AG08396 (cell line): ENCODE data around the gene KRT33B.
"Not testable (repeated sequence)": the region's sequence is repeated elsewhere in the genome, so short reads cannot be mapped to it uniquely, and the experiment has no call there.

Experiments used
- DNase-seq: peaks from one replicate; pipeline ENCODE4 v3.0.0; 2012; ENCODE audit warnings: low spot score, mixed read lengths

KRT33B gene

GRCh38 chr17:41347869-41348760 is 21.5 kb downstream of the KRT33B start:
- no peak for DNase-seq

- not testable (repeated sequence) for DNase-seq
Observed at GRCh38 chr17:41346421-41346820, 23.2 kb downstream of the KRT33B start.

- no peak for DNase-seq
Observed at GRCh38 chr17:41345992-41346391, 23.6 kb downstream of the KRT33B start.

GRCh38 chr17:41343029-41343428 is 26.6 kb downstream of the KRT33B start:
- no peak for DNase-seq

GRCh38 chr17:41340934-41341861 is 28.4 kb downstream of the KRT33B start:
- DNase-seq: no peak

- no peak for DNase-seq
Observed at GRCh38 chr17:41340494-41340893, 29.1 kb downstream of the KRT33B start.

GRCh38 chr17:41339571-41340172 is 29.9 kb downstream of the KRT33B start:
- no peak for DNase-seq

GRCh38 chr17:41338961-41339485 is 30.6 kb downstream of the KRT33B start:
- DNase-seq: no peak

- DNase-seq: no peak
Observed at GRCh38 chr17:41335747-41336146, 33.9 kb downstream of the KRT33B start.

GRCh38 chr17:41334385-41335305 is 35.0 kb downstream of the KRT33B start:
- no peak for DNase-seq

- no peak for DNase-seq
Observed at GRCh38 chr17:41333836-41334235, 35.8 kb downstream of the KRT33B start.

- DNase-seq: no peak
Observed at GRCh38 chr17:41333098-41333497, 36.5 kb downstream of the KRT33B start.

- DNase-seq: no peak
Observed at GRCh38 chr17:41332239-41332638, 37.4 kb downstream of the KRT33B start.

GRCh38 chr17:41331606-41332005 is 38.0 kb downstream of the KRT33B start:
- DNase-seq: no peak

- peak; percentile 71 for DNase-seq
Observed at GRCh38 chr17:41329279-41329948, 40.2 kb downstream of the KRT33B start.

GRCh38 chr17:41328207-41328606 is 41.4 kb downstream of the KRT33B start:
- no peak for DNase-seq

- no peak for DNase-seq
Observed at GRCh38 chr17:41327411-41328120, 42.0 kb downstream of the KRT33B start.

GRCh38 chr17:41326173-41327145 is 43.2 kb downstream of the KRT33B start:
- no peak for DNase-seq

- no peak for DNase-seq
Observed at GRCh38 chr17:41325611-41326010, 44.0 kb downstream of the KRT33B start.
